GM21737 (cell line): ENCODE measurements around the gene TOM1L2.

ENCODE experiments used
- ATAC-seq: cut with Tn5 transposase; IDR thresholded peaks from one replicate; pipeline ENCODE4 v1.9.1; 2021; ENCODE audit warnings: mild to moderate bottlenecking, moderate library complexity; ENCODE audit not compliant: unreplicated experiment

The TOM1L2 gene

DNA sequence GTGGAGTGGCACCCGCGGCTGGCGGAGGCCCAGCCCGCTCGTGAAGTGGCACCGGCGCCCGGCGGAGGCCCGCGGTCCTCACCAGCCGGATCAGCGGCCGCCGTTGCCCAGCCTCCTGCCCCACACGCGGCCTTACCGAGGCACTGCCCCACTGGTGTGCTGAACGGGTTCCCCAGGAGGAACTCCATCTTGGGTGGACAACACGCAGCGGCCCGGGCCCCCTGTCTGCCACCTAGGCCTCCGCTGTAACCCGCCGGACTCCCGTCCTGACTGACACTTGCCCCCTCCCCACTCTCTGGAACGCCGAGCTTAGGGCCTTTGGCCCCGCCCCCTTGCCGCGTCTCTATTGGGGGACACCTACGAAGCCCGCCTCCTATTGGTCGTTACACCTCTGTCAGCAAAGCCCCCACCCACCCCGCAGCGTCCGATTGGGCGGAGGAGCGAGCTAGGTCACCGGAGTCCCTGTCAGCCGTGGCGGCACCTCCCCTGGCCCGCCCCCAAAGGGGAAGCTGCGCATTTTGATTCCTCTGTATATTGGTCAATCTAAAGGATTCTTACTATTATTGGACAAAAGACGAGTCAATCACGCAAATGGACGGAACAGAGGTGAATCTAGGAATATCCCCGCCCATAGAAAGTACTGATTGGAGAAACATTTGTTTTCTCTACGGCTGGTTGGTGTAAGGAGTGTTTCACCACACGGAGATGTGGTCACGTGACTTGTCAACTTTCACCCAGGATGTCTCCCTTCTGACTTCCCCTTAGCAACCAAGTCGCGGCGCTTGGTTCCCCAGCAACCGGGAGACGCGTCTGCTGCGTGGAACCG, at the start of gene TOM1L2, which contains the start of gene DRC3:
Gene TOM1L2 (minus strand): TSS at position 275 of the 826 bp plus-strand sequence. CDS start 87 bp downstream, at position 188.
Gene DRC3 (plus strand): TSS at position 737 of the 826 bp plus-strand sequence. CDS start 4,737 bp downstream, outside the sequence.
- peak; percentile 93 for ATAC-seq

DNA sequence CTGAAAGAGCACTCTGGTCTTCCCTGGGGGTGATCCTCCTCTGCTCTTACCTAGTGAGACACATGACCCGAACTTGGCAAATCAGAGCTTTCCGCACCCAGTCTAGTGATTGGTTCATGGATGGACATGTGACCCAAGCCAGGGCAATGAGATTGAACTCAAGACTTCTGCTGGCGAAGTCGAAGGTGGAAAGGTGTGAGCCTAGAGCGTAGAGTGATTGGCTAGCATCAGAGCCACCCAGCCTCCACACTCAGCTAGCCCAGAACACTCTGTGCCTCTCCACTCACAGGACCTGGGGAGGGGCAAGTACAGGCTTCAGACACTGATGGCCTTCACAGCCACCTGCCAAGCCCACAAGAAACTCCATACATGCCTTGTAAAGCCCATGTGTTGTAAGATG, 49.2 kb upstream of the TOM1L2 start:
- ATAC-seq = no peak

DNA sequence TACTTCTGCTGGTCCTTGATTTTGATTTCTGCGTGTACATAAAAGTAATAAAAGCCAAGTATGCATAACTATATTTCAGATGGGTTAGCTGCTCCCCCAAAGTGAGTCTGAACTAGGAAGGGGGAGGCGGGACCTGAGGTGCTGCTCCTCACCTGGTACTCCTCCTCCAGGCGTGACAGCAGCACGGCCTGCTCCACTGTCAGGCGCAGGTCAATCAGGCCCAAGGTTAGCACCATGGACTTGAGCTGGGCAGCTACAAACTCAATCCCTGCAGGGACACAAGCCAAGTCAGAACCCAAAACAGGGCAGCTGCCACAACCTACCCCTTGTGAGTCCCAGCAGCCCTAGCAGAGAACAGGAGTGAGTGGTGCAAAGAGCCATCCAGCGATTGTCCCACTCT, 48.8 kb upstream of the TOM1L2 start:
- ATAC-seq = no peak

DNA sequence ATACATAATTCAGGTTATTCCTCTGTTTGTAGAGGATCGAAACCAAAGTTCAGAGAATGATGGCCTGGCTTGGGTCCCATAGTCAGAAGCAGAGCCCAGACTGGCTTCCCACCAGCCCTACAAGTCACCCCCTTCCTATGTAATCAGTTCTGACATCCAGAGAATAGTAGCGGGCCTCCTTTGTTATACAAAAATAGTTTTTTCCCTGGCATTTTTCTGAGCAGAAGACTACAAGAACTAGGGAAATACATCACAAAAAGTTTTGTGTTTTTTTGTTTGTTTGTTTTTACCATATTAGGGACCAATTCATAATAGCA, 47.6 kb upstream of the TOM1L2 start:
- ATAC-seq = no peak

DNA sequence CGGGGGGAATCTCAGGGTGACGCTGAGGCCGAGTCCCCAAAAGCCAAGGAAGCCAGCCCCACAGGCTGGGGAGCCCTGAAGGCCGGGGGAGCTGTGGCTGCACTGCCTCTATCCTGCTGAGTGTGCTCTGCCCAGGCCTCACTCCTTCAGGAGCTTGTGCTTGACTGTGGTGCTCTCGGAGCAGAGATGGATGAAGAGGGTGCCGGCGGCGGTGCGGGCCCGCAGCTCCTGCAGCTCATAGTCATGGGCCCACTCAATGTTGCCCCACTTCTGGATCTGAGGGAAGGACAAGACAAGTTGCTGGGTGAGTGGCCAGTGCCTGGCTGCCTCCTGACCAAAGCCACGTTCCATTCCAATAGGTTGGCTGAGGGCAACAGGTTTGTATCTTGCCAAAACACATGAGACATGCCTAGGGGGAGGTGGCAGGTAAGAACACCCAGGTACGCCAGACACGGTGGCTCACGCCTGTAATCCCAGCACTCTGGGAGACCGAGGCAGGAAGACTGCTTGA, 46.3 kb upstream of the TOM1L2 start:
- no peak for ATAC-seq

DNA sequence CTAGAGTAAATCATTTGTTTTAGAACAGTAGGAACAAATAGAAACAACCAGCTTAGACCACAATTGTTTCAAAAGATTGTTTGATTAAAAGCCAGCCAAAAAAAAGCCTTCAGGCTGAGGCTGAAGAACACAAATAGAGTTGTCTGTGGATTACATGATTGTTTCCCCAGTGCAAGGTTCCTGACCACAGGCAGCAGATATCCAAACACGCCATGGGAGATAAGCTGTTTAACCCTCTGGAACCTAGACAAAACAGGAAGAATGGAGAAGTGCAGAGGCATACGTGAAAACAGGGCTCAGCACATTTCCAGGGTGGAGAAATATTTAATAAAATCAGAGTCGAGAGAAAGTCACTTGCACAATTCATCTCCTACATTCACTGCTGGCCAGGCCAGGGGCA, 45.8 kb upstream of the TOM1L2 start:
- no peak for ATAC-seq

DNA sequence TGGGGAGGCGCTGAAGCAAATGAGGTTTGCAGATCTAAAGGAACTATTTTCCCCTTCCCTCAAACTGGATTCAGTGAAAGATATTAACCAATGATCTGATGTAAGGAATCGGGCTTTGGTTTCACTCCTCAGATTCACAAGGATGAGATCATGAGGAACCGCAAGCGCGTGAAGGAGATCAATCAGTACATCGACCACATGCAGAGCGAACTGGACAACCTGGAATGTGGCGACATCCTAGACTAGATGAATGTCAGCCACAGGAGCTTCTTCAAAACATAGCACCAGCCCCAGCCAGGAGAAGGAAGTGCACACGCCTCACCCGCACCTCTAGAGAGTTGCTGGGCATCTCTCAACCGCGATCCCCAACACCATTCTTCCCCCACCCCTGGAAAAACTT, 44.2 kb upstream of the TOM1L2 start:
- no peak for ATAC-seq

DNA sequence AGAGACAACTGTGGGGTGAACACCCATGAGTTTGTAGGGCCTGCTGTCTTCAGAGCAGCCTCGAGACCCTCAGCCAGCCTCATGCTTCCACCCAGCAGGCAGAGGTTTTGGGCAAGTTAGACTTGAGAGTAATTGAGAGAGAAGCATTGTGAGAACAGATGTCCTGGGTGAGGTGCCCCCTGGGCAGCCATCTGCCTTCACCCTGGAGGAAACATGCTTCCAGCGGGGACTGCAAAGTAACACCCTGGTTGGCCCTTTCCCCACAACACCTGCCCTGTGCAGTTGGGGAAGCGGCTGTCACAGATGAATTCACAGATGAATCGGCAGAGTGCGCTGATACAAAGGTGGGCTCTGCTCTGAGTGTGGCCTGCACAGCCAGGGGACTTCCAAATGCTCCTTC, 43.4 kb upstream of the TOM1L2 start:
- no peak for ATAC-seq

DNA sequence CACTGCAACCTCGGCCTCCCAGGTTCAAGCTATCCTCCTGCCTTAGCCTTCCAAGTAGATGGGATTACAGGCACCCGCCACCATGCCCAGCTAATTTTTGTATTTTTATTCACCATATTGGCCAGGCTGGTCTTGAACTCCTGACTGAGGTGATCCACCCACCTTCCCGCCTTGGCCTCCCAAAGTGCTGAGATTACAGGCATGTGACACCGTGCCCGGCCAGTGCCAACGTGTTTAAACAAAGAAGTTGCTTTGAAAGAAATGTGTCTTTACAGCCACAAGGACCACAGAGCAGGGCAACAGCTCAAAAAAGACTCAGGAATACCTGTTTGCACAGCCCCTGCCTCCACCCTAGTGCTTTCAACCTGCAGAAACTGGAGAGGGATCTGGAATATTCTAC, 41.8 kb upstream of the TOM1L2 start:
- ATAC-seq = no peak

DNA sequence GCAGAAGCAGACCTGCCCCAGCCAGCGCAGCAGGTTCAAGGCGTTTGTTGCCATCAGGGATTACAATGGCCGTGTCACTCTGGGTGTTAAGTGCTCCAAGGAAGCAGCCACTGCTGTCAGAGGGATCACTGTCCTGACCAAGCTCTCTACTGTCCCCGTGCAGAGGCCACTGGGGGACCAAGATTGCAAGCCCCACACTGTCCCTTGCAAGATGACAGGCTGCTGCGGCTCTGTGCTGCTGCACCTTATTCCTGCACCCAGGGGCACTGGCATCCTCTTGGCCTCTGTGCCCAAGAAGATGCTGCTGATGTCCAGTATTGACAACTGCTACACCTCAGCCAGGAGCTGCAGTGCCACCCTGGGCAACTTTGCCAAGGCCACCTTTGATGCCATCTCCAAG, 39.1 kb upstream of the TOM1L2 start:
- ATAC-seq = no peak

DNA sequence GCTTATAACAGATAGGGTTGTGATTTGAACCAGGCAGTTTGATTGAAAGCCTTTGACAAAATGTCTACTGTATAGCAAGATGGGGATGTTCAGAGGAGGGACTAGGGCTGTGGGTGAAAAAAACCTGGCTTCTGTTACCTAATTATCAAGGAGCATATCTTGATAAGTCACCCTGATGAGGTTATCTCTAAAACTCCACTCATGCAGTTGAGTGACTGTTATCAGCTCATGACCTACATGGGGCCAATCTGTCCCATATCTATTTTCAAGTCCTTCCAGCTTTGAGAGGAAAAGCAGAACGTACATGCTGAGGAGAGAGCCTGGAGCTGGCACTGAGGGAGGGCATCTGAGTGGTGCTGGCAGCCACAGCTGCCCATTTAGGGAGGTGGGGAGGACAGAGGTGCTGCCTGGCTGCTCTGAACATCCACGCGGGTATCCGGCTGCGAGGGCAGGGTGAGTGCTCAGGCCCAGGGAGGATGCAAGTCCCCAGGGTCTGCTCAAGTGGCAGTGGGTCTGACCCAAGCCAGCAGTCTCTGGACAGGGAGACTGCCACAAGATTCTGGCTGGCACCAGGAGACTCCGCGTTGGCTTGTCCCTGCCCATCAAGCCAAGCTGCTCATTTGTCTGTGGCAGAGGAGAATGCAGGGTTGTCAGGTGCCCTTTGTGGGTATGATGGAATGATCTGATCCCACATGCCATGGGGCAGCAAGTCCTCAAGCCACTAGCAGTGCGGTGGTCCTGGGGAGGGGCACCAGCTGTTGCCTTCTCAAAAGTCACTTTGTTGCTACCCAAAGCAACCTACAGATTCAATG, 37.6 kb upstream of the TOM1L2 start:
- no peak for ATAC-seq

DNA sequence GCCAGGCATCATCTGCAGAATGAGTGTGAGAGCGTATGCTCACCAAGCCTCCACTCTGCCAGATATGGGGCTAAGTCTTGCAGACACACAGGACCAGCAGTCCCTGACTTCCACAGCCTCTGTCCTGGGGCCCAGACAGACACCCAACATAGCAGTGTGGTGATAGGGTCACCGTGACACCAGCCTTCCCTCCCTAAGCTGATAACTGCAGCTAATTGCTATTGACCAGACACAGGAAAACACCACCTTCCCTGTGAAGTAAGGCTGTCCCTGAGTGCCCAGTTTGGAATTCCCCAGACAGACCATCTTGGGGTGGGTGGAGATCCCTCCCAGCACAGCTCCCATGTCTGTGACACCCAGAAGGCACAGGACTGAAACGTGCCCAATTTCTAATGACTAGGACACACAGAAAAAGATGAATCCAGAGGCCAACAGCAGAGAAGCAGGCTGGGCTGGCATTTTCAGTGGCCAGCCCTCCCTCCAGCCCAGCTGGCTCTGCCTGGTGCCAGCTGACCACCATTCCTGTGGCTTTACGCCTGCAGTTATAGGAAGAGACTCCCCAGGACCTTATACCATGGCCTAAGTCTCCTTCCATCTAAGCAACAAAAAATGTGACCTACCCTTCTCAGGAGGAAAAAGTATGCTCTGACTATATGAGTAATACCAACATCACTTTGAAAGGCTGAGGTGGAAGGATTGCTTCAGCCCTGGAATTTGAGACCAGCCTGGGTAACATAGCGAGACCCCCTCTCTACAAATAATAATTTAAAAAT, 36.5 kb upstream of the TOM1L2 start:
- no peak for ATAC-seq

DNA sequence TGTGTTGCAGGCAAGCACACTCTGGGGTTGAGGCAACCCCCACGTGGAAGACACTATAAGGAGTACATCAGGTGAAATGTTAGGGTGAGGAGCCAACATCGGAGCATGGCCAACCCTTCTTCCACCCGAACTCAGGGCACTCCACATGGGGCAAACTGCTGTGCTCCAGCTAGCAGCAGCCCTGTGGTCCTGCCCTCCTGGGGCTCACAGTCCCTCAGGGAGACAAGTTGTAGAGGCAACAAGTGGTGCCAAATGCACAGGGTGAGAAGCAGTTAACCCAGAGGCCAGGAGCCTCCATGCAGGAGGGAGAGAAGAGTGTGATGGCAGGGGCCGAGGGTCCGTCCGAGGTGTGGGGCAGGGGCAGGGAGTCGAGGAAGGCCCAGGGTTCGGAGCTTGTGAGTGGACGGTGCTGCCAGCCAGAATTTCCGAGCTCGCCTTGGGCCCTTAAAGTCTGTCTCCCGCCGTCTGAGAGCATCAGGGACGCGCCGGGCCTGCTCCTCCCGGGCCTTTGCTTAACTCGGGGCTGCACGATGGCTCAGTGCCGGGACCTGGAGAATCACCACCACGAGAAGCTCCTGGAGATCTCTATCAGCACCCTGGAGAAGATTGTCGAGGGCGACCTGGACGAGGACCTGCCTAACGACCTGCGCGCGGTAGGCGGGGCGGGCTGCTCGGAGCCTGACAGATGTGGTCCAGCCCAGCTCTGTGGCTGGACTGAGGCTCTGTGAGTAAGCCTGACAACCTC, 34.5 kb upstream of the TOM1L2 start:
- no peak for ATAC-seq

DNA sequence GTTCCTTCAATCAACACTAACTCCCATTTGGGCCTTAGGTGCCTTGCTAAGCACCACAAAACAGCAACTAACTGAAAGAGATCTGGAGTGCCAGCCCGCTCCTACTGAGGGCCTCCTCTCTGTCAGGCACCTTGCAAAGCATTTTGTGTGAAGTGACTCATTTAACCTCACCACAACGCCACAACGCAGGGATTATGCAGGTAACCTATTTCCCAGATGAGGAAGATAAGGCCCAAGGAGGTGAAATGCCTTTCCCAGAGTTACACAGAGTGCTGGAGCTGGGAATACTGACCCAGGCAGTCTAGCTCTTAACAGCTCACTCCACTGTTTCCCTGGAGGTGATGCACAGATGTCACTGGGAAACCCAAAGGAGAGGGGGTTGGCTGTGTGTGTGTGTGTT, 33.3 kb upstream of the TOM1L2 start:
- ATAC-seq = no peak

DNA sequence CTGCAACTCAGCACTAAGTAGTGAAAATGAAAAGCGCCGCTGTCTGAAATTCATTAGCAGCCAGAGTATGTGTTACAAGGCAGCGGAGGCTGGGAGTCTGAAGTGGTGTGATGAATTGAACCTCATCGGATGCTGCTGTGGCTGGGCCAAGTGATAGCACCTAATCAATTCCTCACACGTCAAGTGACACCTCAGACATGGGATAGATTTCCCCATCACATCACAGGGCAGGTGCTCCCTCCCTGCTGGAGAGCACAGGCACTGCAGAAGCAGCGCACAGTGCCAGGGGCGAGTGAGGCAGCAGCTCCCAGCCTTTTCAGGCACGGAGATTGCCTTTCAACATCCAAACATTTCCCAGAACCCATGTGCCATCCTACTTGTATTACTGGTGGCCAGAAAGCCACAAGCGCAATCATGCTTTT, 32.7 kb upstream of the TOM1L2 start:
- no peak for ATAC-seq

DNA sequence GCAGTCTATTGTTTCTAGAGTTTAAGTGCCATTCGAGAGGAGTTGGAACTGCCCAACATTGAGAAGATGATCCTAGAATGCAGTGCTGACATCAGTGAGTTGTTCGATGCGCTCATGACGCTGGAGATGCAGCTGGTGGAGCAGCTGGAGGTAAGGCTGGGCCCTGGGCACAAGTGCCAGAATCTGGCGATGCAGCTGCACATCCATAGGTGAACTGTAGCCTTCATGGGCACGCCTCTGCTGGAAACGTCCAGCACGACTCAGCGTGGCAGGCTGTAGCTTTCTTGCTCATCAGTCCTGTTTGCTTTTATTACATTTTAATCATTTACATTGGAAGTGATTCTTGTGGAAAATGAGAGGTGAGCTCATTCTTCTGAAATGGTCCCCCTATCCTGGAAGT, 32.1 kb upstream of the TOM1L2 start:
- ATAC-seq = no peak

DNA sequence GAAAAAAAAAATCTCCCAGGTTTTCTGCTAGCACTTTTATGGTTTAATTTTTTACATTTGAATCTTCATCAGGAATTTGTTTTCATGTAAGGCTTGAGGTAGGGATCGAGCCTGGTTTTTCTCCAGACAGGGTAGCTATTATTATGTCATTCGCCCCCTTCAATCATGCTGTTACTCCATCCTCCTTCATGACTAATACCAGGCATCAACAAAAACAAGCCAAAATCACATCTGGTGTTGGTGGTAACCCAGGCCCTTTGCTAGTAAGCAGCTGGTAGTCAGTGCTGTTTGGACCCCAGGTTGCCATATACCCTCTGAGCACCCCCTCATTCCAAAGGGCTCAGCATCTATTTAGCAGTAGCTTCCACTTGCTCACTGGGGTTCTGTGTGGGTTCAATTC, 30.0 kb upstream of the TOM1L2 start:
- no peak for ATAC-seq

DNA sequence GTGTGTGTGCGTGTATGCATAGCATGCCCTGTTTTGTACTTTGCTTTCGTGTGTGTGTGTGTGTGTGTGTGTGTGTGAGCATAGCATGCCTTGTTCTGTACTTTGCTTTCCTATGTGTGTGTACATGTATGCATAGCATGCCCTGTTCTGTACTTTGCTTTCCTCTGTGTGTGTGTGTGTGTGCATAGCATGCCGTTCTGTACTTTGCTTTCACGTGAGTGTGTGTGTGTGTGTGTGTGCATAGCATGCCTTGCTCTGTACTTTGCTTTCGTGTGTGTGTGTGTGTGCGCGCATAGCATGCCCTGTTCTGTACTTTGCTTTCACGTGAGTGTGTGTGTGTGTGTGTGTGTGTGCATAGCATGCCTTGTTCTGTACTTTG, 27.8 kb upstream of the TOM1L2 start:
- no peak for ATAC-seq

DNA sequence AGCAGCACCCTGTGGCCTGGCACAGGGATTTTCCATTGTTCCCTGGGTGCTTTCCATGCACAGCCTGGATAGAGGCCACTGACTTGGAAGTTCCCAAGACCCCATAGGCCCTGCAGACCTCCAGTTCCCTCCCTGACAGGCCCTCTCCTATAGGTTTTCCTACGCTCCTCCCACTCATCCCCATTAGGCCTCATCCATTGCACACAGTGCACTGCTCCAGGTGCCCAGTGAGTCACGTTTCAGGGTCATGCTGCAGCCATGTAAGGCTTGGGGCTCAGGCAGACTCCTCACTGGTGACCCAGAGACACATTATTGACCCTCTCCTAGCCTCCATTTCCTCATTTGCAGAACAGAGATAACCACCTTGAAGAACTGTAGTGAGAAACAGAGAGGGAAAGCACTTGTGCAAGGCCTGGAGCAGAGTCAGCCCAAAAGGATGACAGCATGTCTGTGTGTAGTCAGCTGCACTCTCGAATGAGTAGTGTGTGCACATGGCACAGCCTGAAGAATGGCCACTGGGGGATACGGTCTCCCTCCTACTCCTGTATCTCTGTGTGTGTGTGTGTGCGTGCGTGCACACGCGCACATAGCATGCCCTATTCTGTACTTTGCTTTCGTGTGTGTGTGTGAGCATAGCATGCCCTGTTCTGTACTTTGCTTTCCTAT, 27.3 kb upstream of the TOM1L2 start:
- ATAC-seq = no peak

DNA sequence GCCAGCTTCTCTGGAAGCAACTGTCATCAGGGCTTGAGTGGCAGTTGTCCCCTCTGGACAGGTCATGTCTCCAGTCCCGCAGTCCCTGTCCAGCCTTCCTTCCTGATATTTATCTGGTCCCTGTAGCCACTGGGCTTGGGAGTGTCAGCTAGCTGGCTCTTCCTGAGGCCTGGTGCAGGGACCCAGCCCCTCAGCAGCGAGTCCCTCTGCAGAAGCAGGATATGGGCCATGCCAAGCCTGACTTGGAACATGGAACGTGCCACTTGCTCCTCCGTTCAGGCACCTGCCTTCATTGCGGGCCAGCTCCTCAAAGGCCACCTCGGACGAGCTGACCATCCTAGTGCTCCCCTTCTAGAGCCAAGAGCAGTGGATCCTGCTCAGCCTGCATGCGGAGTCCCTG, 26.7 kb upstream of the TOM1L2 start:
- ATAC-seq = no peak
